Astrocyte (in vitro differentiated cells and primary cell): ENCODE results near the gene PTPMT1.

ENCODE experiments used
- CTCF ChIP-seq: IDR thresholded peaks from 2 replicates; pipeline ENCODE4 v1.5.1; 2011; ENCODE audit warnings: low read depth, mild to moderate bottlenecking, inconsistent platforms, low read length, moderate library complexity; ENCODE audit not compliant: insufficient read depth
- EZH2 ChIP-seq: IDR thresholded peaks from 2 replicates; pipeline ENCODE4 v1.6.1; 2012; ENCODE audit warnings: mild to moderate bottlenecking, low read length, inconsistent platforms; ENCODE audit not compliant: insufficient read depth

DNA sequence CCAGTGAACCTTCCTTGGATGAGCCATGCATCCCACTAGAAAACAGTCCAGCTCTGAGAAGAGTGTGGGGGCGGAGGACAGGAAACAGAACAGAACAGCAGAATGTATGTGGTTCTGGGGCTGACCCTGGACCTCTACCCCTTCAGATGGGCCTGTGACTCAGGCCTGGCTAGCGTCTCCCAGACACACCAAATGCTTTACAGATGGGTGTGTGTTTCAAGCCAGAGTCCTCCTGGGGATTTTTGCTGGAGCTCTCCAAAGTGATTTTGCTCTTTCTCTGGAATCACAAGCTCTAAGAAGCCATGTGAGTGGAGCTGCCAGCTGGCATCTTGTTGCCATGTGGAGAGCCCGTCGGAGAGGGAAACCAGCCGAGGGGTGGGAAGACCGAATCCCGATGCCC lies 42.0 kb downstream of the PTPMT1 start:
- no peak for TF ChIP-seq CTCF
- no peak for TF ChIP-seq EZH2
